HepG2 (cell line): ENCODE results near the gene GRIP1. TPM values are rescaled to one million over a fixed set of nuclear protein-coding genes. Genes with fewer than 3 reads are reported as not detected.

Source experiments
- ATAC-seq: fragments of 200-7000 bp; cut with Tn5 transposase; 3 replicates; pipeline ENCODE4 v1.9.1; 2020; ENCODE audit warnings: mild to moderate bottlenecking, moderate library complexity
- BruUV-seq: library from RNA; stranded (reverse); fragments of 400-500 nt; replicated peaks from 2 replicates; lab custom pipeline; 2021; lab: Mats Ljungman, UMichigan
- CTCF ChIA-PET: fragments of 300-600 bp; formaldehyde crosslinking; extraction: SDS; loops from one replicate; lab custom pipeline; 2021; ENCODE audit warnings: low total read pairs, inconsistent platforms, low intra/inter-chr PET ratio; lab: Yijun Ruan, JAX
- POLR2A ChIA-PET: fragments of 350-600 bp; sonication (Branson Sonifier 250); formaldehyde crosslinking; loops from one replicate; lab custom pipeline; 2020; ENCODE audit warnings: antibody characterized with exemption, inconsistent platforms; lab: Yijun Ruan, JAX
- DNase-seq: peaks from one replicate; pipeline ENCODE4 v3.0.0-alpha.2; 2015; ENCODE audit warnings: low spot score
- FAIRE-seq: peaks from 3 replicates; lab custom pipeline; 2011; peaks lifted over from hg19 to GRCh38; lab: Jason Lieb, UNC
- H2AFZ ChIP-seq: one replicate; pipeline ENCODE4 v1.6.1; 2011; ENCODE audit warnings: low read length, inconsistent platforms
- H3K27ac ChIP-seq: fragments of 300-600 bp; 3 replicates; pipeline ENCODE4 v1.8.0; 2011; ENCODE audit warnings: mixed run types, mild to moderate bottlenecking, mixed read lengths, low read length, inconsistent platforms; ENCODE audit not compliant: insufficient read depth; ENCODE audit errors: extremely low read length
- H3K27me3 ChIP-seq, 2 experiments: fragments of 200-600 bp in 1 of 2; 2 replicates in 1 of 2; 3 replicates in 1 of 2; pipeline versions ENCODE4 v1.6.0 to v1.8.0; 2011; ENCODE audit warnings: low read length in 2 of 2, mild to moderate bottlenecking in 2 of 2, moderate library complexity in 2 of 2, inconsistent platforms in 1 of 2; ENCODE audit not compliant: insufficient read depth in 2 of 2, control insufficient read depth in 1 of 2
- H3K36me3 ChIP-seq, 2 experiments: fragments of 200-600 bp in 1 of 2; replicated peaks in 1 of 2; 2 replicates in 1 of 2; 3 replicates in 1 of 2; pipeline versions ENCODE4 v1.5.1 to v1.8.0; 2011; ENCODE audit warnings: low read length in 2 of 2, inconsistent platforms in 1 of 2; ENCODE audit not compliant: insufficient read depth in 2 of 2, control insufficient read depth in 1 of 2
- H3K4me1 ChIP-seq: 2 replicates; pipeline ENCODE4 v1.5.1; 2012; ENCODE audit warnings: low read length, inconsistent platforms; ENCODE audit not compliant: insufficient read depth
- H3K4me2 ChIP-seq: 2 replicates; pipeline ENCODE4 v1.6.0; 2011; ENCODE audit warnings: low read depth, low read length, inconsistent platforms
- H3K4me3 ChIP-seq, 3 experiments: fragments of 200-600 bp in 1 of 3; sonication (generic), shearing (Covaris generic) in 1 of 3; replicated peaks in 1 of 3; 2 replicates each; pipeline ENCODE4 v1.5.1; 2011 to 2016; ENCODE audit warnings: low read length in 3 of 3, inconsistent platforms in 2 of 3, low read depth in 2 of 3, mild to moderate bottlenecking in 2 of 3, control low read depth in 1 of 3, mixed read lengths in 1 of 3; ENCODE audit not compliant: insufficient read depth in 1 of 3
- H3K79me2 ChIP-seq: one replicate; pipeline ENCODE4 v1.6.1; 2011; ENCODE audit warnings: low read length, inconsistent platforms; ENCODE audit not compliant: insufficient read depth
- H3K9ac ChIP-seq: 2 replicates; pipeline ENCODE4 v1.6.0; 2011; ENCODE audit warnings: mild to moderate bottlenecking, low read depth, low read length, inconsistent platforms; ENCODE audit not compliant: insufficient read depth
- H3K9me3 ChIP-seq: 2 replicates; pipeline ENCODE4 v1.5.1; 2012; ENCODE audit warnings: mild to moderate bottlenecking, low read length
- H4K20me1 ChIP-seq: 2 replicates; pipeline ENCODE4 v1.6.0; 2011; ENCODE audit warnings: inconsistent platforms, mild to moderate bottlenecking, low read length, moderate library complexity; ENCODE audit not compliant: insufficient read depth
- ATM ChIP-seq: fragments of 450-650 bp; IDR thresholded peaks from 2 replicates; pipeline ENCODE4 v1.7.1; 2017; ENCODE audit warnings: mild to moderate bottlenecking, borderline replicate concordance
- FOXA3 ChIP-seq: IDR thresholded peaks from 2 replicates; pipeline ENCODE4 v1.6.1; 2016; ENCODE audit warnings: missing genetic modification reagents, missing compliant biosample characterization
- JUN ChIP-seq: sonication (generic); formaldehyde crosslinking; IDR thresholded peaks from 2 replicates; pipeline ENCODE4 v1.4.0; 2020; ENCODE audit warnings: mild to moderate bottlenecking, missing genetic modification reagents
- KDM3A ChIP-seq: IDR thresholded peaks from 2 replicates; pipeline ENCODE4 v1.6.1; 2018; ENCODE audit warnings: low read depth, missing compliant biosample characterization
- MAFK ChIP-seq, 2 experiments: IDR thresholded peaks in 1 of 2; conservative IDR thresholded peaks in 1 of 2; 2 replicates each; pipeline ENCODE4 v1.6.1; 2011; ENCODE audit warnings: improper control_type of control experiment in 2 of 2, low read length in 2 of 2
- MXD4 ChIP-seq: IDR thresholded peaks from 2 replicates; pipeline ENCODE4 v1.6.1; 2016; ENCODE audit warnings: mild to moderate bottlenecking, missing biosample characterization, missing genetic modification reagents
- NR2F1 ChIP-seq, 2 experiments: fragments of 450-650 bp in 1 of 2; formaldehyde crosslinking in 1 of 2; IDR thresholded peaks; 2 replicates each; pipeline versions ENCODE4 v1.5.0 to v1.6.1; 2016 to 2020; ENCODE audit warnings: mild to moderate bottlenecking in 1 of 2, missing compliant biosample characterization in 1 of 2, missing genetic modification reagents in 1 of 2, moderate library complexity in 1 of 2
- RBM39 ChIP-seq: fragments of 200-400 bp; formaldehyde crosslinking; IDR thresholded peaks from one replicate; pipeline ENCODE4 v1.6.1; 2018; ENCODE audit warnings: antibody characterized with exemption, mild to moderate bottlenecking, low read depth, low read length; ENCODE audit not compliant: poor library complexity, severe bottlenecking
- TAF1 ChIP-seq: sonication (generic); formaldehyde crosslinking; IDR thresholded peaks from 2 replicates; pipeline ENCODE4 v1.4.0; 2020; ENCODE audit warnings: missing genetic modification reagents
- ZKSCAN1 ChIP-seq: fragments of 150-350 bp; IDR thresholded peaks from 2 replicates; pipeline ENCODE4 v1.6.1; 2014; ENCODE audit warnings: low read length
- ZNF225 ChIP-seq: sonication (generic); formaldehyde crosslinking; IDR thresholded peaks from 2 replicates; pipeline ENCODE4 v1.4.0; 2020; ENCODE audit warnings: mild to moderate bottlenecking, missing genetic modification reagents
- WGBS: methylation state at CpG from one replicate; pipeline ENCODE4 v1.1.6; 2017; ENCODE audit warnings: low lambda C conversion rate; 5-methylcytosine and 5-hydroxymethylcytosine counted together
- in situ Hi-C: cut with HindIII; loops from 2 replicates; pipeline ENCODE4 v1.10.0; 2017; ENCODE audit warnings: low pct_unique_long_range_greater_than_20kb; ENCODE audit not compliant: extremely low pct_ligation_motif_present
- intact Hi-C: fragments of 100-400 bp; cut with micrococcal nuclease; formaldehyde crosslinking; loops from one replicate; pipeline ENCODE4 v1.10.0; 2022; ENCODE audit not compliant: unreplicated experiment
- polyA plus RNA-seq, 8 experiments: library from polyadenylated mRNA; depleted of rRNA in 3 of 8; stranded (reverse) in 7 of 8; unstranded in 1 of 8; fragments of >200 nt; fragmentation: Illumina TruSeq in 4 of 8; extraction: Trizol in 4 of 8; gene quantifications; 2 replicates each; pipeline versions ENCODE4 v1.2.1 to v1.2.3, GENCODE V29; 2011 to 2016; ENCODE audit warnings: low read depth in 4 of 8, missing spikeins in 1 of 8, mixed read lengths in 1 of 8; ENCODE audit not compliant: insufficient read depth in 1 of 8
- total RNA-seq, 5 experiments: library from RNA; depleted of rRNA; stranded (reverse); fragments of >200 nt; fragmentation: Illumina TruSeq; extraction: Trizol; gene quantifications; 2 replicates each; pipeline ENCODE4 v1.2.3, GENCODE V29; 2016; ENCODE audit warnings: low read depth in 1 of 5

GRIP1 gene
- total and polyA plus RNA-seq, 2 of the 13 experiments (the other 11 are each of a cell fraction or from before 2014, with no cell fraction given): not detected

DNA sequence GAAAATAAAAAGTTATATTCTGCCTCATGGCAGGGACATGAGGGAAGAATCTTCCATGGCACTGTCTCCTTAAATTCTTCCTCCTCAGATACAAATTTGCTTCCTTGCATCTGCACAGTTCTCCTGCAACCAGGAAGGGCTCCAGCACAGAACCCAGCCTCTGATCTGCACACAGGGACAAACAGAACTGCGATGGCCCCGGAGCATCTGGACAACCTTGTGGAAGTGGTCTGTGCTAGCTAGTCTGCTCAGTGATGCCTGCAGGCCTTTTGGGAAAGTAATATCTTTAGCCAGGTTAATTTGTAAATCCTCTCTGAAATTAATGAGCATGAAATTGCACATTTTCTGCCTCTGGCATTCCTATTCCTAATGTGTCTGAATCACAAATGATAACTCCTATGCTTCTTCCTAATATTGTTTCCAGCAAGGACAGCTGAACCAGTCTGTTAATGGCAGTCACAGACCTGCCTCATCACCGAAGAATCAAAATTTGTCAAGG is 74.8 kb downstream of the GRIP1 start:
- Histone ChIP-seq H3K4me3 (no peak overlapping the region), H3K4me1 (no peaks in the 10 kb centered on the region), H3K4me2 (no peak overlapping the region), H3K27ac (no peak overlapping the region), H3K9ac (no peak overlapping the region), H2AFZ (no peak overlapping the region), H4K20me1 (no peaks in the 10 kb centered on the region), H3K36me3 (no peaks in the 10 kb centered on the region), H3K27me3 (no peaks in the 10 kb centered on the region; a peak in 2 of 5 replicates), H3K9me3 (no peaks in the 10 kb centered on the region), H3K79me2 (no peaks in the 10 kb centered on the region)
- FAIRE-seq (no peak), ATAC-seq (no peak), DNase-seq (no peak)
- 0% methylated on average over 3 of the region's 3 CpGs for WGBS
- ChIA-PET POLR2A (no interaction called here), CTCF (no interaction called here)
- TF ChIP-seq ZKSCAN1 (no peak), JUN (CRISPR knock-in tag) (no peak), ATM (no peak), MAFK (conservative IDR thresholded peaks at IDR 0.05 in 1 of 2, IDR thresholded peaks at IDR 0.05 in 1 of 2; ENCODE audit: low read length in 2 of 2) (no peak), KDM3A (CRISPR knock-in tag) (no peak), FOXA3 (CRISPR knock-in tag) (no peak), NR2F1 (CRISPR knock-in tag; IDR thresholded peaks at IDR 0.05) (no peak), ZNF225 (no peak), TAF1 (no peak), MXD4 (CRISPR knock-in tag) (no peak)
- intact Hi-C loops: no loop called here
- BruUV-seq: no TSS peak
- in situ Hi-C loops: no loop called here

DNA sequence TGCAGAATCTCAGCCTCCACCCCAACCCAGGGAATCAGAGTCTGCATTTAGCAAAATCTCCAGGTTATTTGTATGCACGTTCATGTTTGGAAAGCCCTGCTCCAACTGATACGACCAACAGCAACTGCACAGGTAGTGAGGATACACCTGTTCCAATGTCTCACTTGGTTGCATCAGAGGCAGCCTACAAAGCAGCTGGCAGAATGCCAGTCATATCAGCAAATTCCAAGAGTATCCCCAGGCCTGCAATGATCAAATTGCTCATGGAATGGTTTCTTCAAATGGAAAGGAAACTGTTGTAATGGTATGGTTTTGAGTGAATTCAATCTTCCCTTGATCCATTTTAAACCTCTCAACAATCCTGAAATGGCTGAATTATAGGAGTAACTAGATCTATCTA is 75.4 kb downstream of the GRIP1 start:
- in situ Hi-C loops: no loop called here
- CTCF ChIA-PET: no interaction called here
- H3K4me1 ChIP-seq: no peaks in the 10 kb centered on the region
- no peak for ATAC-seq
- POLR2A ChIA-PET: no interaction called here
- no peak overlapping the region for H2AFZ ChIP-seq
- no peaks in the 10 kb centered on the region for H3K79me2 ChIP-seq
- intact Hi-C loops: no loop called here
- BruUV-seq: no TSS peak
- no peak overlapping the region for H3K9ac ChIP-seq
- H3K4me3 ChIP-seq: no peak overlapping the region
- no peaks in the 10 kb centered on the region for H3K36me3 ChIP-seq
- TF ChIP-seq RBM39: no peak
- WGBS: 0% methylated on average over 1 of the region's 2 CpGs
- no peak for FAIRE-seq
- H4K20me1 ChIP-seq: no peaks in the 10 kb centered on the region
- no peak overlapping the region for H3K27ac ChIP-seq
- no peaks in the 10 kb centered on the region; a peak in 2 of 5 replicates for H3K27me3 ChIP-seq
- H3K9me3 ChIP-seq: no peaks in the 10 kb centered on the region
- DNase-seq: no peak
- no peak overlapping the region for H3K4me2 ChIP-seq
